HEK293T (cell line): ENCODE measurements around the gene SLC41A3.
"Not testable (repeated sequence)": the region's sequence is repeated elsewhere in the genome, so short reads cannot be mapped to it uniquely, and the experiment has no call there.

Experiments used
- CTCF ChIA-PET: fragments of 350-600 bp; formaldehyde crosslinking; extraction: SDS; loops from one replicate; lab custom pipeline; 2021; ENCODE audit warnings: antibody characterized with exemption, inconsistent platforms; lab: Yijun Ruan, JAX
- POLR2A ChIA-PET: fragments of 350-600 bp; formaldehyde crosslinking; extraction: SDS; loops from one replicate; lab custom pipeline; 2020; ENCODE audit warnings: antibody characterized with exemption, inconsistent platforms; lab: Yijun Ruan, JAX
- DNase-seq: peaks from one replicate; pipeline ENCODE4 v3.0.0; 2012; ENCODE audit warnings: mixed read lengths; ENCODE audit errors: extremely low spot score
- ARNT ChIP-seq: fragments of 450-650 bp; IDR thresholded peaks from 2 replicates; pipeline ENCODE4 v1.6.1; 2017; ENCODE audit warnings: mild to moderate bottlenecking
- BHLHE40 ChIP-seq: fragments of 450-650 bp; IDR thresholded peaks from 2 replicates; pipeline ENCODE4 v1.6.1; 2016; ENCODE audit warnings: mild to moderate bottlenecking, moderate library complexity, borderline replicate concordance
- CTBP1 ChIP-seq: fragments of 450-650 bp; IDR thresholded peaks from 2 replicates; pipeline ENCODE4 v1.6.1; 2016; ENCODE audit warnings: borderline replicate concordance
- ELF4 ChIP-seq: fragments of 450-650 bp; IDR thresholded peaks from 2 replicates; pipeline ENCODE4 v1.6.1; 2017; ENCODE audit warnings: antibody characterized with exemption
- FOXA1 ChIP-seq: fragments of 450-650 bp; IDR thresholded peaks from 2 replicates; pipeline ENCODE4 v1.6.1; 2016; ENCODE audit warnings: mild to moderate bottlenecking
- FOXK2 ChIP-seq: fragments of 450-650 bp; IDR thresholded peaks from 2 replicates; pipeline ENCODE4 v1.6.1; 2016; ENCODE audit warnings: mild to moderate bottlenecking
- FOXM1 ChIP-seq: fragments of 450-650 bp; IDR thresholded peaks from 2 replicates; pipeline ENCODE4 v1.6.1; 2017; ENCODE audit warnings: mild to moderate bottlenecking, borderline replicate concordance
- HDGF ChIP-seq: fragments of 450-650 bp; IDR thresholded peaks from 2 replicates; pipeline ENCODE4 v1.6.1; 2017; ENCODE audit warnings: antibody characterized with exemption, borderline replicate concordance
- L3MBTL2 ChIP-seq: fragments of 450-650 bp; conservative IDR thresholded peaks from 2 replicates; pipeline ENCODE4 v1.6.1; 2016; ENCODE audit warnings: mild to moderate bottlenecking
- LEF1 ChIP-seq: fragments of 450-650 bp; IDR thresholded peaks from 2 replicates; pipeline ENCODE4 v1.6.1; 2017; ENCODE audit warnings: mild to moderate bottlenecking, borderline replicate concordance
- NFRKB ChIP-seq: fragments of 450-650 bp; IDR thresholded peaks from 2 replicates; pipeline ENCODE4 v1.6.1; 2016; ENCODE audit warnings: mild to moderate bottlenecking, moderate library complexity
- PKNOX1 ChIP-seq: fragments of 450-650 bp; IDR thresholded peaks from 2 replicates; pipeline ENCODE4 v1.6.1; 2016
- SP1 ChIP-seq: fragments of 450-650 bp; IDR thresholded peaks from 2 replicates; pipeline ENCODE4 v1.6.1; 2017
- SUZ12 ChIP-seq: fragments of 450-650 bp; IDR thresholded peaks from 2 replicates; pipeline ENCODE4 v1.6.1; 2016; ENCODE audit warnings: mild to moderate bottlenecking
- TARDBP ChIP-seq: fragments of 450-650 bp; IDR thresholded peaks from 2 replicates; pipeline ENCODE4 v1.6.1; 2016
- ZNF384 ChIP-seq: fragments of 450-650 bp; IDR thresholded peaks from 2 replicates; pipeline ENCODE4 v1.6.1; 2016

Gene SLC41A3

GRCh38 chr3:126081618-126082361, 2.1 kb downstream of the SLC41A3 start:
- ChIA-PET POLR2A (no interaction called here), CTCF (no interaction called here)
- DNase-seq = peak; percentile 14
- TF ChIP-seq CTBP1 (no peak), FOXM1 (no peak), FOXK2 (no peak), LEF1 (no peak), FOXA1 (no peak), ARNT (no peak), NFRKB (no peak), HDGF (no peak), ZNF384 (no peak), ELF4 (no peak), TARDBP (no peak), SUZ12 (no peak), BHLHE40 (no peak)

DNA sequence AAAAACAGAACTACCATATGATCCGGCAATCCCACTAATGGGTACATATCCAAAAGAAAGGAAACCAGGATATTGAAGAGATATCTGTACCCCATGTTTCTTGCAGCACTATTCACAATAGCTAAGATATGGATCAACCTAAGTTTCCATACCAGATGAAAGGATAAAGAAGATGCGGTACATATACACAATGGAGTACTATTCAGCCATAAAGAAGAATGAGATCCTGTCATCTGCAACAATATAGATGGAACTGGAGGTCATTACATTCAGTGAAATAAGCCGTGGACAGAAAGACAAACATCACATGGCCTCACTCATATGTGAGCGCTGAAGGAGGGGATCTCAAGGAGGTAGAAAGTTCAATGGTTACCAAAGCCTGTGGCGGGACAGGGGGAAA, 3.0 kb downstream of the SLC41A3 start:
- TF ChIP-seq HDGF = no peak
- no peak for TF ChIP-seq SUZ12
- TF ChIP-seq TARDBP = no peak
- no peak for TF ChIP-seq LEF1
- TF ChIP-seq CTBP1 = no peak
- no peak for TF ChIP-seq NFRKB
- DNase-seq = no peak
- CTCF ChIA-PET = no interaction called here
- POLR2A ChIA-PET = no interaction called here

DNA sequence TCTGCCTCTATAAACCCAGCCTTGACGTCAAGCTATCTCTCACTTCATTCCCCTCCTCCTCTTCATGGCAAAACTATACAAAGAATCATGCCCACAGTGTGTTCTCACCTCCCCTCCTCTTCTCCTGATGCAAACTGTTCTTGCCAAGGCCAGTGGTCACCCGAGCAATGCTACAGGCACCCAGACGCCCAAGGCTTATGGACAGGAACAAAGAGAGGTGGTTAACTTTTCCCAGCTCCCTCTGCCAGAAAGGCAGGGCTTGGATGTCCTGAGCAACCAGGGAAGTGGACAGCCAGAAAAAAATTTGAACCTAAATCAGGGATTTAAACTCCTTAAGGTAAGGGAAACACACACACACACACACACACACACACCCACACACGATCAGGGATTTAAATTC, 5.1 kb downstream of the SLC41A3 start:
- TF ChIP-seq NFRKB = no peak
- no peak for TF ChIP-seq FOXM1
- no peak for TF ChIP-seq ELF4
- no peak for TF ChIP-seq CTBP1
- no peak for TF ChIP-seq SUZ12
- no peak for TF ChIP-seq SP1
- no peak for TF ChIP-seq FOXK2
- TF ChIP-seq L3MBTL2 = no peak
- TF ChIP-seq BHLHE40 = no peak
- TF ChIP-seq LEF1 = no peak
- TF ChIP-seq FOXA1 = no peak
- no peak for TF ChIP-seq ZNF384
- TF ChIP-seq ARNT = no peak
- no peak for TF ChIP-seq TARDBP
- no peak for TF ChIP-seq HDGF
- no peak for TF ChIP-seq PKNOX1
- ChIA-PET CTCF (interaction anchor here (0.9 kb wide), 1 partner anchor 14 kb away, joined by 4 read pairs; no protein-coding TSS in a partner anchor), POLR2A (interaction anchor here (0.7 kb wide), 1 partner anchor 88 kb away, joined by 3 read pairs; no protein-coding TSS in a partner anchor)
- no peak for DNase-seq

- CTCF ChIA-PET = no interaction called here
These were observed 6.2 kb downstream of the SLC41A3 start for GRCh38 chr3:126077754-126078153.

GRCh38 chr3:126076140-126076539, 7.8 kb downstream of the SLC41A3 start:
- CTCF ChIA-PET = no interaction called here
- no peak for DNase-seq
- POLR2A ChIA-PET = no interaction called here
- no peak for TF ChIP-seq ARNT
- no peak for TF ChIP-seq CTBP1
- no peak for TF ChIP-seq SUZ12
- no peak for TF ChIP-seq LEF1
- no peak for TF ChIP-seq SP1
- no peak for TF ChIP-seq PKNOX1
- no peak for TF ChIP-seq HDGF
- TF ChIP-seq FOXM1 = no peak
- TF ChIP-seq BHLHE40 = no peak
- TF ChIP-seq ELF4 = no peak
- TF ChIP-seq ZNF384 = no peak

More at GRCh38 chr3:126077754-126078153, 6.2 kb downstream of the SLC41A3 start:
- POLR2A ChIA-PET = no interaction called here
- DNase-seq = no peak
- TF ChIP-seq ARNT (no peak), NFRKB (no peak), SUZ12 (no peak)

DNA sequence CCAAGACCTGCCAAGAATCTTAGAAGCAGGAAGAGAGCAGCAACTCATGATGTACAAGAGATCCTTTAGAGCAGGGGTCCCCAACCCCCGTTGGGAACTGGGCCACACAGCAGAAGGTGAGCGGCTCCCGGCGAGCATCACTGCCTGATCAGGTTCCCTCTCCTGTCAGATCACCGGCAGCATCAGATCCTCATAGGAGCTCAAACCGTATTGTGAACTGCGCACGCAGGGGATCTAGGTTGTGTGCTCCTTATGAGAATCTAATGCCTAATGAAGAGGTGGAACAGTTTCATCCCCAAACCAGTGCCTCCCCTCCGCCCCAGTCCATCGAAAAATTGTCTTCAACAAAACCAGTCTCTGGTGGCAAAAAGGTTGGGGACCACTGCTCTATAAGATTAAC, 13.8 kb downstream of the SLC41A3 start:
- DNase-seq = no peak
- TF ChIP-seq SUZ12 (no peak), BHLHE40 (no peak), ARNT (no peak), SP1 (no peak), ELF4 (no peak)
- ChIA-PET CTCF (no interaction called here), POLR2A (no interaction called here)

DNA sequence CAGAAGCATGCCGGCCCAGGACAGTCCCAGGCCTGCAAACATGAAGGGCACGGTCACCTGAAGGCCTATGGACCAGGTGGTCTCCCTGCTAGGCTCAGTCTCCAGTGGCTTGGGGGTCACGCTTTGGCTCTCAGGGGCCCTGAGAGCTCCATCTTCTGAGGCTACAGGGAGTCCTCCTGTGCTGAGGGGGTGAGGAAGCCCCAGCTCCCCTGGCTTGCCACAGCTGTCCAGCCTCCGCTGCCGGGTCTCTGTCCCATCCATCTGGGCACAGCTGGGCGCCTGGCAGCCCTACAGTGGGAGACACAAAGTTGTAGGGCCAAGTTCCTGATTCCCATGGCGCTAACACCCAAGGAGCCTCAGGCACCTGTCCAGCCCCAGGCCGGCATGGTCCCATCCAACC, 16.0 kb downstream of the SLC41A3 start:
- DNase-seq = no peak
- ChIA-PET POLR2A (no interaction called here), CTCF (no interaction called here)
- TF ChIP-seq ELF4 (no peak), FOXA1 (no peak), ARNT (no peak), FOXM1 (no peak), ZNF384 (no peak), L3MBTL2 (no peak), BHLHE40 (no peak), LEF1 (no peak), NFRKB (no peak), FOXK2 (no peak)

- POLR2A ChIA-PET, DNase-seq, CTCF ChIA-PET: not testable (repeated sequence)
These were observed 17.2 kb downstream of the SLC41A3 start for GRCh38 chr3:126066676-126067075.
